GM23338 (cell line): ENCODE data around the gene SYNE2.

ENCODE experiments used
- CREB1 ChIP-seq: fragments of 250-450 bp; sonication (Bioruptor Pico); IDR thresholded peaks from 2 replicates; pipeline ENCODE4 v1.5.0; 2020; ENCODE audit warnings: low read depth, mild to moderate bottlenecking, moderate library complexity
- CTCF ChIP-seq, 2 experiments: fragments of 200-600 bp in 1 of 2; sonication (generic) in 1 of 2; conservative IDR thresholded peaks; 2 replicates each; pipeline versions ENCODE4 v1.5.1 to v1.6.1; 2016 to 2017; ENCODE audit warnings: antibody characterized with exemption in 2 of 2, low read depth in 2 of 2, mild to moderate bottlenecking in 2 of 2, moderate library complexity in 1 of 2
- EZH2 ChIP-seq: fragments of 200-600 bp; sonication (generic); IDR thresholded peaks from one replicate; pipeline ENCODE4 v1.8.0; 2017; ENCODE audit warnings: antibody characterized with exemption, mild to moderate bottlenecking, low read depth; ENCODE audit not compliant: unreplicated experiment
- EZH2phosphoT487 ChIP-seq: fragments of 200-600 bp; sonication (generic); IDR thresholded peaks from one replicate; pipeline ENCODE4 v1.8.1; 2018; ENCODE audit warnings: antibody characterized with exemption; ENCODE audit not compliant: unreplicated experiment
- JUNB ChIP-seq: IDR thresholded peaks from one replicate; pipeline ENCODE4 v1.6.1; 2016; ENCODE audit warnings: antibody characterized with exemption; ENCODE audit not compliant: unreplicated experiment
- POLR2AphosphoS5 ChIP-seq: IDR thresholded peaks from 2 replicates; pipeline ENCODE4 v1.6.1; 2016; ENCODE audit warnings: antibody characterized with exemption, low read depth
- STAT1 ChIP-seq: IDR thresholded peaks from one replicate; pipeline ENCODE4 v1.6.1; 2016; ENCODE audit warnings: antibody characterized with exemption; ENCODE audit not compliant: unreplicated experiment
- ZNF114 ChIP-seq: fragments of 250-450 bp; sonication (Bioruptor Pico); IDR thresholded peaks from 2 replicates; pipeline ENCODE4 v1.5.0; 2020; ENCODE audit warnings: mild to moderate bottlenecking, moderate library complexity
- TF ChIP-seq, protein P1 (sequence below): IDR thresholded peaks from 2 replicates; pipeline ENCODE4 v1.6.1; 2016; ENCODE audit warnings: antibody characterized with exemption
- TF ChIP-seq, protein P2 (sequence below): IDR thresholded peaks from one replicate; pipeline ENCODE4 v1.6.1; 2018; ENCODE audit warnings: antibody characterized with exemption; ENCODE audit not compliant: unreplicated experiment
- TF ChIP-seq, protein P3 (sequence below): fragments of 250-450 bp; sonication (Bioruptor Pico); IDR thresholded peaks from 2 replicates; pipeline ENCODE4 v1.5.0; 2020; ENCODE audit warnings: mild to moderate bottlenecking, moderate library complexity

- TF ChIP-seq CTCF (conservative IDR thresholded peaks at IDR 0.05; ENCODE audit: low read depth in 2 of 2) = no peak
- TF ChIP-seq EZH2phosphoT487 = no peak
- TF ChIP-seq, protein P1, sequence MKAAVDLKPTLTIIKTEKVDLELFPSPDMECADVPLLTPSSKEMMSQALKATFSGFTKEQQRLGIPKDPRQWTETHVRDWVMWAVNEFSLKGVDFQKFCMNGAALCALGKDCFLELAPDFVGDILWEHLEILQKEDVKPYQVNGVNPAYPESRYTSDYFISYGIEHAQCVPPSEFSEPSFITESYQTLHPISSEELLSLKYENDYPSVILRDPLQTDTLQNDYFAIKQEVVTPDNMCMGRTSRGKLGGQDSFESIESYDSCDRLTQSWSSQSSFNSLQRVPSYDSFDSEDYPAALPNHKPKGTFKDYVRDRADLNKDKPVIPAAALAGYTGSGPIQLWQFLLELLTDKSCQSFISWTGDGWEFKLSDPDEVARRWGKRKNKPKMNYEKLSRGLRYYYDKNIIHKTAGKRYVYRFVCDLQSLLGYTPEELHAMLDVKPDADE = no peak
- TF ChIP-seq POLR2AphosphoS5 = no peak
- no peak for TF ChIP-seq EZH2
- TF ChIP-seq CREB1 (CRISPR knock-in tag) = no peak
- TF ChIP-seq JUNB = no peak
- TF ChIP-seq, protein P2, sequence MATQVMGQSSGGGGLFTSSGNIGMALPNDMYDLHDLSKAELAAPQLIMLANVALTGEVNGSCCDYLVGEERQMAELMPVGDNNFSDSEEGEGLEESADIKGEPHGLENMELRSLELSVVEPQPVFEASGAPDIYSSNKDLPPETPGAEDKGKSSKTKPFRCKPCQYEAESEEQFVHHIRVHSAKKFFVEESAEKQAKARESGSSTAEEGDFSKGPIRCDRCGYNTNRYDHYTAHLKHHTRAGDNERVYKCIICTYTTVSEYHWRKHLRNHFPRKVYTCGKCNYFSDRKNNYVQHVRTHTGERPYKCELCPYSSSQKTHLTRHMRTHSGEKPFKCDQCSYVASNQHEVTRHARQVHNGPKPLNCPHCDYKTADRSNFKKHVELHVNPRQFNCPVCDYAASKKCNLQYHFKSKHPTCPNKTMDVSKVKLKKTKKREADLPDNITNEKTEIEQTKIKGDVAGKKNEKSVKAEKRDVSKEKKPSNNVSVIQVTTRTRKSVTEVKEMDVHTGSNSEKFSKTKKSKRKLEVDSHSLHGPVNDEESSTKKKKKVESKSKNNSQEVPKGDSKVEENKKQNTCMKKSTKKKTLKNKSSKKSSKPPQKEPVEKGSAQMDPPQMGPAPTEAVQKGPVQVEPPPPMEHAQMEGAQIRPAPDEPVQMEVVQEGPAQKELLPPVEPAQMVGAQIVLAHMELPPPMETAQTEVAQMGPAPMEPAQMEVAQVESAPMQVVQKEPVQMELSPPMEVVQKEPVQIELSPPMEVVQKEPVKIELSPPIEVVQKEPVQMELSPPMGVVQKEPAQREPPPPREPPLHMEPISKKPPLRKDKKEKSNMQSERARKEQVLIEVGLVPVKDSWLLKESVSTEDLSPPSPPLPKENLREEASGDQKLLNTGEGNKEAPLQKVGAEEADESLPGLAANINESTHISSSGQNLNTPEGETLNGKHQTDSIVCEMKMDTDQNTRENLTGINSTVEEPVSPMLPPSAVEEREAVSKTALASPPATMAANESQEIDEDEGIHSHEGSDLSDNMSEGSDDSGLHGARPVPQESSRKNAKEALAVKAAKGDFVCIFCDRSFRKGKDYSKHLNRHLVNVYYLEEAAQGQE = no peak
- TF ChIP-seq STAT1 = no peak
- TF ChIP-seq, protein P3, sequence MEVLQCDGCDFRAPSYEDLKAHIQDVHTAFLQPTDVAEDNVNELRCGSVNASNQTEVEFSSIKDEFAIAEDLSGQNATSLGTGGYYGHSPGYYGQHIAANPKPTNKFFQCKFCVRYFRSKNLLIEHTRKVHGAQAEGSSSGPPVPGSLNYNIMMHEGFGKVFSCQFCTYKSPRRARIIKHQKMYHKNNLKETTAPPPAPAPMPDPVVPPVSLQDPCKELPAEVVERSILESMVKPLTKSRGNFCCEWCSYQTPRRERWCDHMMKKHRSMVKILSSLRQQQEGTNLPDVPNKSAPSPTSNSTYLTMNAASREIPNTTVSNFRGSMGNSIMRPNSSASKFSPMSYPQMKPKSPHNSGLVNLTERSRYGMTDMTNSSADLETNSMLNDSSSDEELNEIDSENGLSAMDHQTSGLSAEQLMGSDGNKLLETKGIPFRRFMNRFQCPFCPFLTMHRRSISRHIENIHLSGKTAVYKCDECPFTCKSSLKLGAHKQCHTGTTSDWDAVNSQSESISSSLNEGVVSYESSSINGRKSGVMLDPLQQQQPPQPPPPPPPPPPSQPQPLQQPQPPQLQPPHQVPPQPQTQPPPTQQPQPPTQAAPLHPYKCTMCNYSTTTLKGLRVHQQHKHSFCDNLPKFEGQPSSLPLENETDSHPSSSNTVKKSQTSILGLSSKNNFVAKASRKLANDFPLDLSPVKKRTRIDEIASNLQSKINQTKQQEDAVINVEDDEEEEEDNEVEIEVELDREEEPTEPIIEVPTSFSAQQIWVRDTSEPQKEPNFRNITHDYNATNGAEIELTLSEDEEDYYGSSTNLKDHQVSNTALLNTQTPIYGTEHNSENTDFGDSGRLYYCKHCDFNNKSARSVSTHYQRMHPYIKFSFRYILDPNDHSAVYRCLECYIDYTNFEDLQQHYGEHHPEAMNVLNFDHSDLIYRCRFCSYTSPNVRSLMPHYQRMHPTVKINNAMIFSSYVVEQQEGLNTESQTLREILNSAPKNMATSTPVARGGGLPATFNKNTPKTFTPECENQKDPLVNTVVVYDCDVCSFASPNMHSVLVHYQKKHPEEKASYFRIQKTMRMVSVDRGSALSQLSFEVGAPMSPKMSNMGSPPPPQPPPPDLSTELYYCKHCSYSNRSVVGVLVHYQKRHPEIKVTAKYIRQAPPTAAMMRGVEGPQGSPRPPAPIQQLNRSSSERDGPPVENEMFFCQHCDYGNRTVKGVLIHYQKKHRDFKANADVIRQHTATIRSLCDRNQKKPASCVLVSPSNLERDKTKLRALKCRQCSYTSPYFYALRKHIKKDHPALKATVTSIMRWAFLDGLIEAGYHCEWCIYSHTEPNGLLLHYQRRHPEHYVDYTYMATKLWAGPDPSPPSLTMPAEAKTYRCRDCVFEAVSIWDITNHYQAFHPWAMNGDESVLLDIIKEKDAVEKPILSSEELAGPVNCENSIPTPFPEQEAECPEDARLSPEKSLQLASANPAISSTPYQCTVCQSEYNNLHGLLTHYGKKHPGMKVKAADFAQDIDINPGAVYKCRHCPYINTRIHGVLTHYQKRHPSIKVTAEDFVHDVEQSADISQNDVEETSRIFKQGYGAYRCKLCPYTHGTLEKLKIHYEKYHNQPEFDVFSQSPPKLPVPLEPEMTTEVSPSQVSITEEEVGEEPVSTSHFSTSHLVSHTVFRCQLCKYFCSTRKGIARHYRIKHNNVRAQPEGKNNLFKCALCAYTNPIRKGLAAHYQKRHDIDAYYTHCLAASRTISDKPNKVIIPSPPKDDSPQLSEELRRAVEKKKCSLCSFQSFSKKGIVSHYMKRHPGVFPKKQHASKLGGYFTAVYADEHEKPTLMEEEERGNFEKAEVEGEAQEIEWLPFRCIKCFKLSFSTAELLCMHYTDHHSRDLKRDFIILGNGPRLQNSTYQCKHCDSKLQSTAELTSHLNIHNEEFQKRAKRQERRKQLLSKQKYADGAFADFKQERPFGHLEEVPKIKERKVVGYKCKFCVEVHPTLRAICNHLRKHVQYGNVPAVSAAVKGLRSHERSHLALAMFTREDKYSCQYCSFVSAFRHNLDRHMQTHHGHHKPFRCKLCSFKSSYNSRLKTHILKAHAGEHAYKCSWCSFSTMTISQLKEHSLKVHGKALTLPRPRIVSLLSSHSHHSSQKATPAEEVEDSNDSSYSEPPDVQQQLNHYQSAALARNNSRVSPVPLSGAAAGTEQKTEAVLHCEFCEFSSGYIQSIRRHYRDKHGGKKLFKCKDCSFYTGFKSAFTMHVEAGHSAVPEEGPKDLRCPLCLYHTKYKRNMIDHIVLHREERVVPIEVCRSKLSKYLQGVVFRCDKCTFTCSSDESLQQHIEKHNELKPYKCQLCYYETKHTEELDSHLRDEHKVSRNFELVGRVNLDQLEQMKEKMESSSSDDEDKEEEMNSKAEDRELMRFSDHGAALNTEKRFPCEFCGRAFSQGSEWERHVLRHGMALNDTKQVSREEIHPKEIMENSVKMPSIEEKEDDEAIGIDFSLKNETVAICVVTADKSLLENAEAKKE (CRISPR knock-in tag) = no peak
- no peak for TF ChIP-seq ZNF114
Measured at GRCh38 chr14:63996625-63997220, 143.9 kb downstream of the SYNE2 start.
